Fibroblast of lung (primary cell): Measurements from ENCODE around the gene HASPIN. TPM values are rescaled to one million over a fixed set of nuclear protein-coding genes. Genes with fewer than 3 reads are reported as not detected.

Experiments used
- DNase-seq, 2 donors: peaks; one replicate each; pipeline versions ENCODE4 v3.0.0 to v3.0.0-alpha.2; 2010; ENCODE audit warnings: low read depth in 2 of 2
- H2AFZ ChIP-seq: 2 replicates; pipeline ENCODE4 v1.5.1; 2012; ENCODE audit warnings: low read length, control low read depth, inconsistent platforms
- H3K27ac ChIP-seq: 2 replicates; pipeline ENCODE4 v1.5.1; 2011; ENCODE audit warnings: low read length, control low read depth; ENCODE audit not compliant: insufficient read depth
- H3K27me3 ChIP-seq: 2 replicates; pipeline ENCODE4 v1.5.1; 2011; ENCODE audit warnings: mild to moderate bottlenecking, low read length; ENCODE audit not compliant: control insufficient read depth, insufficient read depth
- H3K36me3 ChIP-seq: 2 replicates; pipeline ENCODE4 v1.5.1; 2011; ENCODE audit warnings: low read length; ENCODE audit not compliant: control insufficient read depth, insufficient read depth
- H3K4me1 ChIP-seq: 2 replicates; pipeline ENCODE4 v1.5.1; 2011; ENCODE audit warnings: low read length; ENCODE audit not compliant: control insufficient read depth, insufficient read depth; ENCODE audit errors: extremely low read depth
- H3K4me2 ChIP-seq: 2 replicates; pipeline ENCODE4 v1.5.1; 2011; ENCODE audit warnings: low read length, control low read depth; ENCODE audit not compliant: insufficient read depth; ENCODE audit errors: extremely low read depth
- H3K4me3 ChIP-seq, 4 experiments: fragments of 200-600 bp in 1 of 4; sonication (generic) in 1 of 4; replicated peaks in 1 of 4; 2 replicates each; pipeline ENCODE4 v1.5.1; 2011 to 2016; ENCODE audit warnings: low read length in 4 of 4, low read depth in 3 of 4, mild to moderate bottlenecking in 3 of 4, control low read depth in 2 of 4, inconsistent platforms in 1 of 4, mixed read lengths in 1 of 4; ENCODE audit not compliant: insufficient read depth in 1 of 4; ENCODE audit errors: control extremely low read depth in 1 of 4
- H3K79me2 ChIP-seq: 2 replicates; pipeline ENCODE4 v1.5.1; 2012; ENCODE audit warnings: mild to moderate bottlenecking, low read length, inconsistent platforms; ENCODE audit not compliant: control insufficient read depth, insufficient read depth
- H3K9ac ChIP-seq: 2 replicates; pipeline ENCODE4 v1.5.1; 2011; ENCODE audit warnings: mild to moderate bottlenecking, low read length, control low read depth; ENCODE audit not compliant: insufficient read depth
- H3K9me3 ChIP-seq: 2 replicates; pipeline ENCODE4 v1.5.1; 2012; ENCODE audit warnings: low read depth, low read length; ENCODE audit not compliant: control insufficient read depth, insufficient read depth
- H4K20me1 ChIP-seq: 2 replicates; pipeline ENCODE4 v1.5.1; 2011; ENCODE audit warnings: low read length; ENCODE audit not compliant: control insufficient read depth, insufficient read depth; ENCODE audit errors: extremely low read depth
- CTCF ChIP-seq, 2 donors: IDR thresholded peaks in 1 of 2; conservative IDR thresholded peaks in 1 of 2; 1 replicate in 1 of 2; 2 replicates in 1 of 2; pipeline ENCODE4 v1.5.1; 2011 to 2012; ENCODE audit warnings: low read length in 2 of 2, control low read depth in 1 of 2, inconsistent platforms in 1 of 2, low read depth in 1 of 2, mild to moderate bottlenecking in 1 of 2
- EZH2 ChIP-seq: IDR thresholded peaks from 2 replicates; pipeline ENCODE4 v1.5.1; 2012; ENCODE audit warnings: low read length, control low read depth, mild to moderate bottlenecking; ENCODE audit errors: missing control alignments
- polyA plus RNA-seq, 2 donors: library from polyadenylated mRNA; depleted of rRNA in 1 of 2; stranded (reverse) in 1 of 2; unstranded in 1 of 2; fragments of >200 nt; gene quantifications; 2 replicates each; pipeline ENCODE4 v1.2.1, GENCODE V29; 2011 to 2012; ENCODE audit warnings: missing spikeins in 1 of 2
- total RNA-seq: library from RNA; depleted of rRNA; stranded (reverse); fragments of >200 nt; gene quantifications from 2 replicates; pipeline ENCODE4 v1.2.1, GENCODE V29; 2014

The HASPIN gene
- total and polyA plus RNA-seq, 2 donors (not counting 1 experiment from before 2014, with no cell fraction given): 1.5 to 2.0 TPM

GRCh38 chr17:3685174-3685573 lies 38.5 kb upstream of the HASPIN start:
- Histone ChIP-seq H2AFZ (no peak overlapping the region), H3K79me2 (no peaks in the 10 kb centered on the region), H4K20me1 (no peaks in the 10 kb centered on the region), H3K27ac (no peak overlapping the region), H3K9me3 (no peaks in the 10 kb centered on the region), H3K4me3 (no peak overlapping the region), H3K27me3 (no peaks in the 10 kb centered on the region), H3K4me1 (no peaks in the 10 kb centered on the region), H3K36me3 (no peaks in the 10 kb centered on the region), H3K4me2 (no peak overlapping the region), H3K9ac (no peak overlapping the region)
- no peak for DNase-seq
- TF ChIP-seq EZH2: no peak

- no peak overlapping the region for H3K27ac ChIP-seq
- H3K36me3 ChIP-seq: no peaks in the 10 kb centered on the region
- H4K20me1 ChIP-seq: no peaks in the 10 kb centered on the region
- H3K79me2 ChIP-seq: no peaks in the 10 kb centered on the region
- H2AFZ ChIP-seq: no peak overlapping the region
- TF ChIP-seq CTCF (conservative IDR thresholded peaks at IDR 0.05 in 1 of 2, IDR thresholded peaks at IDR 0.05 in 1 of 2; ENCODE audit: low read depth in 1 of 2, low read length in 2 of 2): no peak
- TF ChIP-seq EZH2: no peak
- H3K9me3 ChIP-seq: no peaks in the 10 kb centered on the region
- DNase-seq: no peak
- no peak overlapping the region for H3K4me2 ChIP-seq
- no peak overlapping the region for H3K4me3 ChIP-seq
- H3K4me1 ChIP-seq: no peaks in the 10 kb centered on the region
- H3K27me3 ChIP-seq: no peaks in the 10 kb centered on the region
- H3K9ac ChIP-seq: no peak overlapping the region
Observed at GRCh38 chr17:3688027-3688553, 35.6 kb upstream of the HASPIN start.

DNA sequence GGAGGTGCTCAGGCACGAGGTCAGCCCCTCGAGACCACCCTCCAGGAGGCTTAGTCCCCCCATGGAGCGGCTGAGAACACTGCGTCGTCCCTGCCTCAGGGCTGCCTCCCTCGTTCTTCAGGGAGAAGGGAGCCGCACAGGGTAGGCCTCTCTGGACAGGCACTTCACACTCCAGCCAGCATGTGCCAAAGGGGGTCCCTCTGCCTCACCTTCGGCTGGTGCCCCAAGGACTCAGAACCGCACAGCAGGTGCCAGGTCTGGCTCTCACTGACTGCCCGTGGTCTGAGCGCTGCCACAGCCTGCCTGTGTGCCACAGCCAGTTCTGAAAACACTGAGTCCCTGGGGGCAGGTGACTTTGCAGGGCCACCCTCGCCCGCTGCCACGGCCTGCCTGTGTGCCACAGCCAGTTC lies 34.8 kb upstream of the HASPIN start:
- H3K27ac ChIP-seq: no peak overlapping the region
- H3K79me2 ChIP-seq: no peaks in the 10 kb centered on the region
- no peak overlapping the region for H3K4me3 ChIP-seq
- no peak overlapping the region for H3K4me2 ChIP-seq
- no peaks in the 10 kb centered on the region for H3K4me1 ChIP-seq
- H3K9ac ChIP-seq: no peak overlapping the region
- no peaks in the 10 kb centered on the region for H3K36me3 ChIP-seq
- no peaks in the 10 kb centered on the region for H3K9me3 ChIP-seq
- H3K27me3 ChIP-seq: no peaks in the 10 kb centered on the region
- H4K20me1 ChIP-seq: no peaks in the 10 kb centered on the region
- no peak for TF ChIP-seq EZH2
- H2AFZ ChIP-seq: no peak overlapping the region
- no peak for DNase-seq

DNA sequence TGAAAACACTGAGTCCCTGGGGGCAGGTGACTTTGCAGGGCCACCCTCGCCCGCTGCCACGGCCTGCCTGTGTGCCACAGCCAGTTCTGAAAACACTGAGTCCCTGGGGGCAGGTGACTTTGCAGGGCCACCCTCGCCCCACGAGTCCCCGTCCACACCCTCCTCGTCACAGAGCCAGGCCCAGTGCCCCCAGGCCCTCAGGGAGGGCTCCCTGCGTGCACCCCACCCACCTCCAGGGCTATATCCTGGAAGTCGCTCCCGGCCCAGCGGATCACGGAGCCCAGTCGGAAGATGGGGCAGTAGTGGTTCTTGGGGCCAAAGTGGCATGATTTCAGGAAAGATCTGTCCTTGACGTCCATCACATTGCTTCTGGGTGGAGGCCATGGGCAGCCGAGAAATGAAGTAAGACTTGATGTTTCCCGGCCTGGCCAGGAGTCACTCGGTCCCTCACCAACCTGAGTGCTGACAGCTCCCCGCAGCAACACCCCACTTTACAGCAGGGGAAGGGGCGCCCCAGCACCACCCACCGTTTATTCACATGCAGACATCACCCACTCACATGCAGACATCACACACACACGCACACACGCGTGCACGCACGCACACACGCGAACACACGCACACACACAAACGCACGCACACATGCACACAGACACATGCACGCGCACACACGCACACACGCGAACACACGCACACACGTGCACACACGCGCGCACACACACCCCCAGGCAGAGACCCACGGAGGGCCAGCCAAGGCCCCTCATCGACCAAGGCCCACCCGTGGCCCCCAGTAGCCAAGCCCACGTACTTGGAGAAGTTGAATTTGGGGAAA lies 34.2 kb upstream of the HASPIN start:
- no peak for DNase-seq
- no peak overlapping the region for H3K4me3 ChIP-seq
- H4K20me1 ChIP-seq: no peaks in the 10 kb centered on the region
- no peaks in the 10 kb centered on the region for H3K79me2 ChIP-seq
- H3K4me1 ChIP-seq: no peaks in the 10 kb centered on the region
- no peak overlapping the region for H3K27ac ChIP-seq
- H3K9ac ChIP-seq: no peak overlapping the region
- no peaks in the 10 kb centered on the region for H3K9me3 ChIP-seq
- TF ChIP-seq EZH2: no peak
- no peak for TF ChIP-seq CTCF (conservative IDR thresholded peaks at IDR 0.05 in 1 of 2, IDR thresholded peaks at IDR 0.05 in 1 of 2; ENCODE audit: low read depth in 1 of 2, low read length in 2 of 2)
- no peak overlapping the region for H2AFZ ChIP-seq
- H3K4me2 ChIP-seq: no peak overlapping the region
- no peaks in the 10 kb centered on the region for H3K36me3 ChIP-seq
- no peaks in the 10 kb centered on the region for H3K27me3 ChIP-seq
